GM12801 (cell line): ENCODE results near the gene SIGLEC15.

Experiments
- TF ChIP-seq, protein P1 (sequence below): IDR thresholded peaks from one replicate; pipeline ENCODE4 v1.5.1; 2011; ENCODE audit warnings: control low read depth; ENCODE audit not compliant: insufficient read length; ENCODE audit errors: extremely low read depth

The SIGLEC15 gene, protein sequence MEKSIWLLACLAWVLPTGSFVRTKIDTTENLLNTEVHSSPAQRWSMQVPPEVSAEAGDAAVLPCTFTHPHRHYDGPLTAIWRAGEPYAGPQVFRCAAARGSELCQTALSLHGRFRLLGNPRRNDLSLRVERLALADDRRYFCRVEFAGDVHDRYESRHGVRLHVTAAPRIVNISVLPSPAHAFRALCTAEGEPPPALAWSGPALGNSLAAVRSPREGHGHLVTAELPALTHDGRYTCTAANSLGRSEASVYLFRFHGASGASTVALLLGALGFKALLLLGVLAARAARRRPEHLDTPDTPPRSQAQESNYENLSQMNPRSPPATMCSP

DNA sequence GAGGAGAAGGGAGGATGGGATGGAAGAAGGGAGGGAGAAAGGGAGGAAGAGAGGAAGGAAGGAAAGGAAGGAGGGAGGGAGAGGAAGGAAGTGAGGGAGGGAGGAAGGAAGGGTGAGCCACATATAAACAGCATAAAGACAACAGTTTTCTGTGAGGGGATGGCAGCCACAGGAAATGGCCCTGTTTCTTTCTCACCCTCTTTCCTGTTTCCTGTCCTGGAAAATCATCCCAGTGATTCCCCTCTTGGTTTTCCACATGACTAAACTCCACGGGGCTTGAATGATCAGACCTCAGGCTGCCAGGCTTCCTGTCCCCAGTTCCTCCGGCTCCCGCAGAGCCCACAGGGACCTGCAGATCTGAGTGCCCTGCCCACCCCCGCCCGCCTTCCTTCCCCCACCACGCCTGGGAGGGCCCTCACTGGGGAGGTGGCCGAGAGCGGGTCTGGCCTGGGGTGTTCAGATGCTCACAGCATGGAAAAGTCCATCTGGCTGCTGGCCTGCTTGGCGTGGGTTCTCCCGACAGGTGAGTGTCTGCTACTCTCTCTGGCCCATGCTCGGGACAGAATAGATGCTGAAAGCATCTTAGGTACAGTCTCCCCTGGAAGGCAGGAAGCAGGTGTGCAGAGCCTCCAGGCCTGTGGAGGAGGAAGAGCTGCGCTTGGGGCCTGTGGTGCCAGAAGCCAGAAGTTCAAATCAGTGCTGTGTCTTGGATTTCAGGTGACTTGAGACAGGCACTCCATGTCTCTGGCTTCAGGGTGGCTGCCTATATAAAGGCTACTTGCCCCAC lies at the start of gene SIGLEC15:
Gene SIGLEC15 (plus strand): TSS at position 418 of the 787 bp plus-strand sequence. CDS start 54 bp downstream, at position 472.
- TF ChIP-seq, protein P1, sequence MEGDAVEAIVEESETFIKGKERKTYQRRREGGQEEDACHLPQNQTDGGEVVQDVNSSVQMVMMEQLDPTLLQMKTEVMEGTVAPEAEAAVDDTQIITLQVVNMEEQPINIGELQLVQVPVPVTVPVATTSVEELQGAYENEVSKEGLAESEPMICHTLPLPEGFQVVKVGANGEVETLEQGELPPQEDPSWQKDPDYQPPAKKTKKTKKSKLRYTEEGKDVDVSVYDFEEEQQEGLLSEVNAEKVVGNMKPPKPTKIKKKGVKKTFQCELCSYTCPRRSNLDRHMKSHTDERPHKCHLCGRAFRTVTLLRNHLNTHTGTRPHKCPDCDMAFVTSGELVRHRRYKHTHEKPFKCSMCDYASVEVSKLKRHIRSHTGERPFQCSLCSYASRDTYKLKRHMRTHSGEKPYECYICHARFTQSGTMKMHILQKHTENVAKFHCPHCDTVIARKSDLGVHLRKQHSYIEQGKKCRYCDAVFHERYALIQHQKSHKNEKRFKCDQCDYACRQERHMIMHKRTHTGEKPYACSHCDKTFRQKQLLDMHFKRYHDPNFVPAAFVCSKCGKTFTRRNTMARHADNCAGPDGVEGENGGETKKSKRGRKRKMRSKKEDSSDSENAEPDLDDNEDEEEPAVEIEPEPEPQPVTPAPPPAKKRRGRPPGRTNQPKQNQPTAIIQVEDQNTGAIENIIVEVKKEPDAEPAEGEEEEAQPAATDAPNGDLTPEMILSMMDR: no peak

DNA sequence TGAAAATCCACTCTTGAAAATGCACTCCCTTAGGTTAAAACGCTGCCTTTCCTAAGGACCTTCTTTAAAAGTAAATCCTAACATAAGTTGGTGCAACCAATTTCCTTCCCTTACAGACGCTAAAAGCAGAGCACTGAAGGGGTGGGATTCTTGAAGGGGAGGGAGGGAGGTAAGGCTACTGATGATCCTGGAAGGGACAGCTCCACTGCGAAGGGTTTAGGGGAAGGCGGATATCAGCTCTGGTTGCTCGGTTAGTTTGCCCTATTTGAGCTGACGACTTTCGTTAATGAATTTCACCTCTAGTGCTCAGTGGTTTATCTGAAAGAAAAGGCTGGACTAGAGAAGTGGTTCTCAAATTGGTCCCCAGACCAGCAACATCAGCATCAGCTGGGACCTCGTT lies 49.7 kb upstream of the SIGLEC15 start:
- TF ChIP-seq, protein P1: no peak

DNA sequence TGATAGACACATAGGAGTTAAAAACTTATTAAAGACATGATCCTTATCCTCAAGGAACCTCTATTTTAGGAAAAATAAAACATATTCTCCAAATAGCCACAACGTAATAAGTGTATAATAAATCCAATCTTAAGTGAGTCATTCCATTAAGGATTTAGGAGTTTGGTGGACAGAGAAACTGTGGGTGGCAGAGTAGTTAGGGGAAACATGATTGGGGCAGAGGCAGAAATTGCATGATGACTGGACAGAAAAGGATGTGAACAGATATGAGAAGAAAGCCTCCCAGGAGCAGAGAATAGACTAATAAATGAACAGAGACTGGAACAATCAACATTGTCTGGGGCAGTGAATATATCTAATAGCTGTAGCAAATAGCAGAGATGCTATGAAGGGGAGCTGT lies 48.1 kb upstream of the SIGLEC15 start:
- TF ChIP-seq, protein P1: no peak

DNA sequence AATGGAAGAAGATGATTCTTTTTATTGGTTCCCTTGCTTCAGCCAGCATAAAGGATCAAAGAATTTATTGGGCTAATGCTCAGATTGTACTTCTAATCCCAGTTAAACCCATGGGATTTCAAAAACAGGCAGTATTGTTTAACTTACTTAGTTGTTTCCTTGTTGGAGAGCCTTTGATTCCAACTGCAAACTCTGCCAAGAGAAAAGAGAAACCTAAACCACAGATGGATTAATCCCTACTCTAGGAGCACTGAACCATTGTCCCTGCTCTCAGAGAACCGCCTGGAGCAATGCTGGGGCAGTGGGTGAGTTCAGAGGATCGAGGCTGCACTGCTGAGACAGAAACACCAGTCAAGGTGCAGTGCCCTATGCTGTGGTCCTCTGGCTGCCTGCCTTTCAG lies 44.9 kb upstream of the SIGLEC15 start:
- TF ChIP-seq, protein P1: no peak

DNA sequence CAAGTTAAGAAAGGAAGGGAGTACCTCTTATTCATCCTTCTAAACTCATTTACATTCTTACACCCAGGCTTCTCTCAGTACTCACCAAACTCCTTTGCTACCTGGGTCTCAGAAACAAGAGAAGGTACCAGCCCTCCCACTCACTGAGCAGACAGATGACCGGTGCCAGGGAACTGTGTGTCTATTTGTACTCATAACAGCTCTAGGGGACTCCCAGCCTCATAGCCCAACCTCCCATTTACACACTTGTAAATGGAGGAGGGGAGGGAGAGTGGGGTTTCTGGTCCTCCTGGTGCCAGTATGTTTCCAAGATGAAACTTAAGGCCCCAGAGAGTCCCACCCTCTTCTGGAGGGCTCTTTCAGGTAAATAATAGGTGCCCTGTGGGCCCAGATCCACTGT lies 42.8 kb upstream of the SIGLEC15 start:
- TF ChIP-seq, protein P1: no peak

DNA sequence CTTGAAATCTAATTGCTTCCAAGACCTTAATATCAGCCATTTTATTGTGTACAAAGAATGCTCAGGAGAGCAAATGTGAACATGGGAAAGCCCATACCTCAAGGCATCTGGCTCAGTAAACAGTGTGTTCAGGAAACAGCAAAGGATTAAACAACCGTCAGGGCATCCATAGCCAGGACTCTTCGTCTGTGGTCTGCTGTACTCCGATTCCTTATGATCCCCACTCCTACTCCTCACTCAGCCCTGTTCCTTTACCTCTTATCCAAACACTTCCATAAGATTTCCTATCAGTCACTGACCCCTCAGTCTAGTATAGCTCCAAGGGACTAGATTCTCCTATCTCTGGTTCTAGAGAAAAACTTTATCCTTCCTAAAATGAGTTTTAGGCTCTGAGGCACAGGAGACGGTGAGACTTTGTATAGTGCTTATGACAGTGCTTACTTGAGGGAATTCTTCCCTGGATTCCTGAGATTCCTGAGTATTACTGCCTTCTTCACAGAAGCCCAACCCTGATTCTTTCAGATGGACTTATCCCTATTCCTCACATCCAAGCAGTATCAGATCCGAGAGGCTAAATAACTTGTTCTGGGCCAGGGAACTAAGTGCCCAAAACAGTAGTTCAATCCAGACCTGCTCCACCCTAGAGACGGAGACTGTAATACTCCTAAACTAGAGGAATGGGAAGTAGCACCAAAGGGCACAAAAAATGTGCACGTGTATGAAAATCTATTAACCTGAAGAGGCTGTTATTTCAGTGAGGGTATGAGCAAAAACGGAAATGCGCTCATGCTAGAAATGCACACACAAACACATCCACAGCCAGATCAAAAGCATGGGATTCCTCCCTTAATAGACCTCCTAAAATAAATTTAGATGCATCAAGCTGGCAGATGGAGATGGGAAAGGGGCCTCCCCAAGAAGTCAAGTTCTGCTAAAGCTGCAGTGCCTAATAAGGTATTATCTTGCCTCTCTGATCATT lies 42.1 kb upstream of the SIGLEC15 start:
- TF ChIP-seq, protein P1: no peak
